ENCODE data around the gene ECHS1.

The ECHS1 gene

DNA sequence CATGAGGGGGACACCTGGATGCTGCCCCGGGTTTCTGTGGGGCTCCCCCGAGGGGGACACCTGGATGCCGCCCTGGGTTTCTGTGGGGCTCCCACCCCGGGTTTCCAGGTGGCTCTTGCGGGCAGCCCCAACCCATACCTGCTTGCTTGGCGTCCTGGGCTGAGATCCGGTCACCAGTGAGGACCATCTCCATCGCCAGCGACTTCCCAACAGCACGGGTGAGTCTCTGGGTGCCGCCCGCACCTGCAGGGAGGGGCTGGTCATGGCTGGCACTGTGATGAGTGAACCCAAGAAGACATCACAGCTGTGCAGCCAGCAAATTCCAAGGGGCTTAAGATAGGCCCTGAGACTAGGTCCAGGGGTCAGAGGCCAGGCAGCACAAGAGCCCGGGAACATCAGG is 6.4 kb downstream of the ECHS1 start:
- DNase-seq (ENCODE audit: extremely low spot score), result no peak
- TF ChIP-seq NFRKB (IDR thresholded peaks at IDR 0.05) (no peak), HDGF (IDR thresholded peaks at IDR 0.05; ENCODE audit: borderline replicate concordance) (no peak)
- POLR2A ChIA-PET, result no interaction called here
- CTCF ChIA-PET, result no interaction called here

DNA sequence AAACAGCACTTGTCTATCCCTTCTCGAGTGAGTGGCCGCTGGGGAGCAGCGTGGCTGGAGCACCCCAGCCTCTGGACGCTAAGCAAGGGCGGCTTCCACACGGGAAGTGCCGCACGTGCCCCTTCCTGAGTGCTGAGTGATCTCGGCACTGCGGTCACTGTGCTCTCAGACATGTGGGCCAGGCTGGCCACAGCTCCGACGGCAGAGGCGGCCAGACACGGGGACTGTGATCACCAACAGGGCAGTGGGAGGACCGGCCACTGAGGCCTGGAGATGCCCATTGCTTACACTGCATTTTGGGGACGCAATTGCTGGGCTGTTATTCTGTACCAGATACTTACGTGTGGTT is 7.0 kb downstream of the ECHS1 start:
- no peak for DNase-seq (ENCODE audit: extremely low spot score)
- ChIA-PET CTCF (no interaction called here), POLR2A (no interaction called here)
- TF ChIP-seq HDGF (IDR thresholded peaks at IDR 0.05; ENCODE audit: borderline replicate concordance), result no peak
- TF ChIP-seq LEF1 (IDR thresholded peaks at IDR 0.05; ENCODE audit: borderline replicate concordance), result no peak
- TF ChIP-seq FOXA1 (IDR thresholded peaks at IDR 0.05), result no peak
- TF ChIP-seq ZNF384 (IDR thresholded peaks at IDR 0.05), result no peak
- no peak for TF ChIP-seq FOXK2 (IDR thresholded peaks at IDR 0.05)
- TF ChIP-seq BHLHE40 (IDR thresholded peaks at IDR 0.05; ENCODE audit: borderline replicate concordance), result no peak
- no peak for TF ChIP-seq NFRKB (IDR thresholded peaks at IDR 0.05)
- TF ChIP-seq SUZ12 (IDR thresholded peaks at IDR 0.05), result no peak
- TF ChIP-seq TARDBP (IDR thresholded peaks at IDR 0.05), result no peak
- no peak for TF ChIP-seq CTBP1 (IDR thresholded peaks at IDR 0.05; ENCODE audit: borderline replicate concordance)
- TF ChIP-seq, protein P1, sequence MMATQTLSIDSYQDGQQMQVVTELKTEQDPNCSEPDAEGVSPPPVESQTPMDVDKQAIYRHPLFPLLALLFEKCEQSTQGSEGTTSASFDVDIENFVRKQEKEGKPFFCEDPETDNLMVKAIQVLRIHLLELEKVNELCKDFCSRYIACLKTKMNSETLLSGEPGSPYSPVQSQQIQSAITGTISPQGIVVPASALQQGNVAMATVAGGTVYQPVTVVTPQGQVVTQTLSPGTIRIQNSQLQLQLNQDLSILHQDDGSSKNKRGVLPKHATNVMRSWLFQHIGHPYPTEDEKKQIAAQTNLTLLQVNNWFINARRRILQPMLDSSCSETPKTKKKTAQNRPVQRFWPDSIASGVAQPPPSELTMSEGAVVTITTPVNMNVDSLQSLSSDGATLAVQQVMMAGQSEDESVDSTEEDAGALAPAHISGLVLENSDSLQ (IDR thresholded peaks at IDR 0.05), result no peak
- no peak for TF ChIP-seq ELF4 (IDR thresholded peaks at IDR 0.05)
- TF ChIP-seq ARNT (IDR thresholded peaks at IDR 0.05), result no peak
- TF ChIP-seq SP1 (IDR thresholded peaks at IDR 0.05), result no peak
- TF ChIP-seq FOXM1 (IDR thresholded peaks at IDR 0.05; ENCODE audit: borderline replicate concordance), result no peak
- no peak for TF ChIP-seq L3MBTL2 (conservative IDR thresholded peaks at IDR 0.05)

DNA sequence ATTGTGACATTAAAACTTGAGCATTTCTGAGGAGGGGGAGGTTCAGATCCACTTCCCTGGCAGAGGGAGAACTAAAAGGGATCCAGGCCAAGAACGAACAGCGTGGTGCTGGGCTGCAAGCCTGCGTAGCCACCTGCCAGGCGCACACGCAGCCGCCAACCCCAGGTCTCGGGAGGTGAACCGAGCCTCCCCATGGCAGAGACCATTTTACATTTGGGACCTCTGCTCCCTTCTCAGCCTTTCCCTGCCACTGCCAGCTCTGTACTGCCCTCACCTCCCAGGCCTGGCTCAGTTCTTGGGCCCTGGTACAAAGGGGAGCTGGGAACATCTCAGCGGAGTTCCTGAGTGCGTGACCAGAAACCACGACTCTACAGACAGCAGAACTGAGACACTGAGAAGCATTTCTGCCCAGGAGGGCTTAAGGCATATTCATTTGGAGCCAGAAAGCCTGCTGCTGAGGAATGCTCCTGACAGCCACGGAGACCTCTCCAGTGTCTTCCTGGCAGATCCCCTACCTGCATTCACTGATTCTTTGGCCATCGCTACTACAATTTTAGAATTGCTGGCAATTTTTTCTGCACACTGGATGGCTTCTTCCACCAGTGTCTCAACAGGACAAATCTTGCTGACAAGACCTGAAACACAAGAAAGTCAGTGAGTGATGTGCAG is 7.6 kb downstream of the ECHS1 start:
- CTCF ChIA-PET, result no interaction called here

GRCh38 chr10:133364645-133365431 is 8.3 kb downstream of the ECHS1 start:
- POLR2A ChIA-PET, result interaction anchor here (1.0 kb wide), 1 partner anchor 8 kb away, joined by 3 read pairs; the partner anchor contains the start of gene ECHS1

More for the DNA sequence above, 7.6 kb downstream of the ECHS1 start:
- TF ChIP-seq, protein P1 (IDR thresholded peaks at IDR 0.05), result no peak
- no peak for TF ChIP-seq ARNT (IDR thresholded peaks at IDR 0.05)
- no peak for TF ChIP-seq LEF1 (IDR thresholded peaks at IDR 0.05; ENCODE audit: borderline replicate concordance)
- TF ChIP-seq ZNF384 (IDR thresholded peaks at IDR 0.05), result no peak
- no peak for TF ChIP-seq FOXM1 (IDR thresholded peaks at IDR 0.05; ENCODE audit: borderline replicate concordance)
- no peak for TF ChIP-seq ELF4 (IDR thresholded peaks at IDR 0.05)
- no peak for TF ChIP-seq SUZ12 (IDR thresholded peaks at IDR 0.05)
- TF ChIP-seq BHLHE40 (IDR thresholded peaks at IDR 0.05; ENCODE audit: borderline replicate concordance), result no peak
- no peak for TF ChIP-seq FOXA1 (IDR thresholded peaks at IDR 0.05)
- TF ChIP-seq FOXK2 (IDR thresholded peaks at IDR 0.05), result no peak
- TF ChIP-seq TARDBP (IDR thresholded peaks at IDR 0.05), result no peak
- no peak for TF ChIP-seq SP1 (IDR thresholded peaks at IDR 0.05)
- TF ChIP-seq L3MBTL2 (conservative IDR thresholded peaks at IDR 0.05), result no peak
- POLR2A ChIA-PET, result no interaction called here
- no peak for DNase-seq (ENCODE audit: extremely low spot score)

GRCh38 chr10:133362846-133363245 is 10.3 kb downstream of the ECHS1 start:
- ChIA-PET CTCF (no interaction called here), POLR2A (interaction anchor here (0.7 kb wide), 1 partner anchor 15 kb away, joined by 4 read pairs; no protein-coding TSS in a partner anchor)

More at GRCh38 chr10:133364645-133365431, 8.3 kb downstream of the ECHS1 start:
- TF ChIP-seq ARNT (IDR thresholded peaks at IDR 0.05) (no peak), FOXM1 (IDR thresholded peaks at IDR 0.05; ENCODE audit: borderline replicate concordance) (no peak), CTBP1 (IDR thresholded peaks at IDR 0.05; ENCODE audit: borderline replicate concordance) (no peak), TARDBP (IDR thresholded peaks at IDR 0.05) (no peak), ELF4 (IDR thresholded peaks at IDR 0.05) (no peak), ZNF384 (IDR thresholded peaks at IDR 0.05) (no peak), L3MBTL2 (conservative IDR thresholded peaks at IDR 0.05) (no peak), LEF1 (IDR thresholded peaks at IDR 0.05; ENCODE audit: borderline replicate concordance) (no peak), FOXA1 (IDR thresholded peaks at IDR 0.05) (no peak)
- TF ChIP-seq, protein P1 (IDR thresholded peaks at IDR 0.05), result no peak
- DNase-seq (ENCODE audit: extremely low spot score), result no peak
- CTCF ChIA-PET, result interaction anchor here (0.6 kb wide), 1 partner anchor 35 kb away, joined by 3 read pairs; no protein-coding TSS in a partner anchor

More at GRCh38 chr10:133362846-133363245, 10.3 kb downstream of the ECHS1 start:
- no peak for DNase-seq (ENCODE audit: extremely low spot score)
- no peak for TF ChIP-seq LEF1 (IDR thresholded peaks at IDR 0.05; ENCODE audit: borderline replicate concordance)
- TF ChIP-seq FOXM1 (IDR thresholded peaks at IDR 0.05; ENCODE audit: borderline replicate concordance), result no peak
- no peak for TF ChIP-seq ZNF384 (IDR thresholded peaks at IDR 0.05)
- no peak for TF ChIP-seq SP1 (IDR thresholded peaks at IDR 0.05)
- no peak for TF ChIP-seq FOXK2 (IDR thresholded peaks at IDR 0.05)
- no peak for TF ChIP-seq ARNT (IDR thresholded peaks at IDR 0.05)
- TF ChIP-seq NFRKB (IDR thresholded peaks at IDR 0.05), result no peak
- no peak for TF ChIP-seq ELF4 (IDR thresholded peaks at IDR 0.05)
- TF ChIP-seq HDGF (IDR thresholded peaks at IDR 0.05; ENCODE audit: borderline replicate concordance), result no peak
- TF ChIP-seq FOXA1 (IDR thresholded peaks at IDR 0.05), result no peak
- TF ChIP-seq BHLHE40 (IDR thresholded peaks at IDR 0.05; ENCODE audit: borderline replicate concordance), result no peak
- TF ChIP-seq TARDBP (IDR thresholded peaks at IDR 0.05), result no peak
- TF ChIP-seq, protein P1 (IDR thresholded peaks at IDR 0.05), result no peak
- no peak for TF ChIP-seq CTBP1 (IDR thresholded peaks at IDR 0.05; ENCODE audit: borderline replicate concordance)
- TF ChIP-seq SUZ12 (IDR thresholded peaks at IDR 0.05), result no peak
- TF ChIP-seq L3MBTL2 (conservative IDR thresholded peaks at IDR 0.05), result no peak

Measured in HEK293T (cell line).